GM21526 (cell line): ENCODE measurements around the gene MEIS3.

Experiments used
- ATAC-seq: cut with Tn5 transposase; IDR thresholded peaks from one replicate; pipeline ENCODE4 v1.9.1; 2021; ENCODE audit warnings: moderate library complexity; ENCODE audit not compliant: unreplicated experiment, low FRiP score

The MEIS3 gene

DNA sequence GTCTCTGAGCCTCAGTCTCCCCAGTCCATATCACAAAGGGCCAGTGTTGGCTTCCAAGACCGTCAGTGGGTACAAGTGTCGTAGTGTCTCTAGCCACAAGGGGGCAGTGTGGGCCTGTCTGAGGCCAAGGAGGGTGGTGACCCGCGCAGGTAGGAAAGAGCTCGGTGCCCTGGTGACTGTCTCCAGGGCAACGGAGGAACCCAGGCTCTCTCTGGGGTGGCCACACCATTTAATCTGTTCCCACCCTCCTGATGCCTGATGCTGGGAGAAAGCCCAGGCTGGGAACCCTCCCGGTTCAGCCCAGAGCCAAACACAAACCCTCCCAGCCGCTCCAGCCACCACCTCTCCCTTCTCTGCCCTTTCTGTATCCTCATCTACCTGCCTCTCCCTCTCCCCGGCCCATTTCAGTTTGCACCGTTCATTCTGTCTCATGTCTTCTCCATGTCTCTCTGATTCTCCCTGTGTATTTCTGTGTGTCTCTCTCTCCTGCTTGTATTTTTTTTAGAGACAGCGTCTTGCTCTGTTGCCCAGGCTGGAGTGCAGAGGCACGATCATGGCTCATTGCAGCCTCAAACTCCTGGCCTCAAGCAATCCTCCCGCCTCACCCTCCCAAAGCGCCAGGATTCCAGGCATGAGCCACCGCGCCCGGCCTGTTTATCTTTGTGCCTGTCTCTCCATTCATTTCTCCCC is 17.5 kb upstream of the MEIS3 start:
- ATAC-seq, result peak; percentile 54

DNA sequence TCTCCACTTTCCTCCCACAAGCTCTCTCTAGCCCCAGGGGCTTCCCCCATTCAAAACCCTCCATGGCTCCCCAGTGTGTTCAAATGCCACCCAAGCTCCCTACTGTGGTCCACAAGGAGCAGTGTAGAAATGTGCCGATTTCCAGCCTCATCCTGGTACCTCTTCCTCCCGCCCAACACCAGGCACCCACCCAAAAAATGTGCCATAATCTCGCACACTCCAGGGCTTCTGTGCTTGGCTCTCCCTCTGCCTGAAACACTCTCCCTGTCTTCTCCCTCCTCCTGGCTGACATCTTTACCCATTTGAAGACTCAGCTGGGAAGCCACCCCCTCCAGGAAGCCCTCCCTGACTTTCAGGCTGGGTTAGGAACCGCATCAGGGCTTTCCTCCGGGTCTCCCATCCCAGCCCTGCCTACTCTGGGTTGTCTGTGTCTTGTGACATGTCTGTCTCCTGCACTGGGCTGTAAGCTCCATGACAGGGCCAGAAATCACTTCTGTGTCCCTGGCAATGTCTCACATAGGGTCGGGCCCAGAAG is 16.6 kb upstream of the MEIS3 start:
- no peak for ATAC-seq

DNA sequence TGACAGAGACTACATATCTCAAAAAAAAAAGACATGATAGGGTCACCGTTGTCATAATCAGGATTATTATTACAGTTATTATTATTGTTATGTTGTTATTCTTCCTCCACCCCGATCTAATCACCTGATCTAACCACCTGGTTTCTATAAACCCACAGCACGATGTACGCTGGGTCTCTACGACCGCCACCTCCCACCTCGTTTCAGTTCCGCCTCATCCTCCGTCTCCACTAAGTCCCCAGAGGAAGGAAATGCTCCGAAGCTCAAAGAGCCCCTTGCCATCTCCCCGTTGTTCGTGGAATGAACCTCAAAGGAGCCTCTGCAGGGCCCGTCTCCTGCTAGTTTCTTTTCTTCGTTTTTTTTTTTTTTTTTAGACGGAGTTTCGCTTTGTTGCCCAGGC is 15.9 kb upstream of the MEIS3 start:
- ATAC-seq, result no peak

DNA sequence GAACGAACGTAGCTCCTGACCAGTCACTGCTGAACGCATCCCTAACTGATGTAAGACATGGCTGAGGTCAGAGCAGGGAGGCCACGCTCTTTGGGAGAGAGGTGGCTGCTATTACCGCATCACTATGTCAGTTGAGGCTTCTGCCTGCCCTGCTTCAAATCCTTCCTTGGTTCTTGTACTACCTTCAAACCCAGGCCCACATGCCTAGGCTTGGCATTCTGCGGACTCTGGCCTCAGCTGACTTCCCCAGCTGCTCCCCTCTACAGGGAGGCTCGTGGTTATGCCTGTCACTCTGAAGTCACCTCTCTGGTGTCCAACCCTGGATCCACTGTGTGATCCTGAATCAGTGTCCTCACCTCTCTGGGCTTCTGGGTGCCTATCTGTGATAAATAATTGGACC is 14.8 kb upstream of the MEIS3 start:
- no peak for ATAC-seq

DNA sequence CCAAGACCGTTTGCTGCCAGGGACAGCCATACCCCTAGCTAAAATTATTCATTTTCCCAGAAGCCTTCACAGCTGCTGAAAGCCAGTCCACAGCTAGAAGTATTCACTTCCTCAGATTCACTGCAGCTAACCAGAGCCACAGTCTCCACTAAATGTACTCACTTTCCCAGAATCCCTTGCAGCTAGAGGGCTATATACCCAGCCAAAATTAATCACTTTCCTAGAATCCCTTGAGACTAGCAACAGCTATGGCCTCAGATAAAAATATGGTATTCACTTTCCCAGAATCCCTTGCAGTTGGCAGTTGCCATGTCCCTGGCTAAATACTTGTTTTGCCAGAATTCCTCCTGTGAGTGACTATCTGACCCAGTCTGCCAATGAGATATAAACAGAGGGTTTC is 13.8 kb upstream of the MEIS3 start:
- ATAC-seq, result no peak

DNA sequence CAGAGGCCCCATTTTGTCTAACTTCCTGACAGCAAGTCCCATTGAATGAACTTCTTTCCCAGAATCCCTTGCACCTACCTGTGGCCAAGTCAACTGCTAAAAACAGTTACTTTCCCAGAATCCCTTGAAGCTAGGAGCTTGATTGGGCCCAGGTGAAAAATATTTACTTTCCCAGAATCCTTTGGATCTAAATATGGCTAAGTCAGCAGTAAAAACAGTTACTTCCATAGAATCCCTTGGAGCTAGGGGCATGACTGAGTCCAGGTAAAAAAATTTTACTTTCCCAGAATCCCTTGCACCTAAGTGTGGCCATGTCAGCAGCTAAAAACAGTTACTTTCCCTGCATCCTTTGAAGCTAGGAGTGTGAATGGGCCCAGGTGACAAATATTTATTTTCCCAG is 13.2 kb upstream of the MEIS3 start:
- ATAC-seq, result no peak

DNA sequence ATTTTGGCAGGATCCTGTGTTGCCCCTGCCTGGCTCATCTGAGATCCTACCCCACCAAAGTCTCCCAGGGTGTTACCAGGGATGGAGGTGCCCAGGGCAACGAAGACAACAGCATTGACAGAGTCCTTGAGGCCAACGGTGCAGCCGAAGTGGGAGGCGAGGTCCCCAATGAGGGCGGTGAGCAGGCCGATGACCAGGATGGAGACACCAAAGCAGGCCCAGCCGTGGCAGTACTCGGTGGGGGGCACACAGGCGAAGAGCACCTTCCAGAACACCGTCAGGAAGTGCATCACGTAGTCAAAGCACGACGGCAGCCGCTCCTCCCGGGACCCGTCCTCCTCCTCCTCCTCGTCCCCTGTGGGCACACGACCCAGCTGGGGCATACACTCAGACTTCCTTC is 12.8 kb upstream of the MEIS3 start:
- ATAC-seq, result no peak

DNA sequence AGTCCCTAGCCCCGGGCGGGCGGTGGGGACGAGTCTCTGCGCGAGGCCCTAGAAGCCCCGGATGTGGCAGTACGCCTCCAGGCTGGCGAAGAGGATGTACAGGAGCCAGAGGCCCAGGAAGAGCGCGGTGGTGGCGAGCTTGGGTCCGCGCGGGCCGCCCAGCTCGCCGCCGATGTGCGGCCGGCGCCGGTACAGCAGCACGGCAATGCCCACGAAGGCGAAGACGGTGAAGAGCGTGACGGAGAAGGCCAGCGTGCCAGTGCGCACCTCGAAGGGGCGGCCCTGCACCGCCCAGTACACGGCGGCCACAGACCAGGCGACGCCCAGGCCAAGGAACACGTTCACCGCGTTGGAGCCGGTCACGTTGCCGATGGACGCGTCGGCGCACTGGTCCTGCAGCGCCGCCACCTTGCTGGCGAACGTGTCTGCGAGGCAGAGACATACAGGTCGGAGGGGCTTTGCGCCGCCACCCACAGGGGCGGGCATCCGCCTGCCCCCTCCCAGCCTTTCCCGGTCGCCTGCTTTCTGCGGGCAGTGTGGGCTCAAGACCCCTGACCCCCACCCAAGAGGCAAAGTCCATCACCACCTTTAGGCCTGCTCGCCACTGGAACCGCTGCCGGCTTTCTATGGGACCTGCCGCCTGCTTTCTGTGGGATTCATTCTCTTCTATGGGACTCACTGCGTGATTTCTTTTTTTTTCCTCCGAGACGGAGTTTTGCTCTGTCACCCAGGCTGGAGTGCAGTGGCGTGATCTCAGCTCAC is 10.9 kb upstream of the MEIS3 start:
- no peak for ATAC-seq

DNA sequence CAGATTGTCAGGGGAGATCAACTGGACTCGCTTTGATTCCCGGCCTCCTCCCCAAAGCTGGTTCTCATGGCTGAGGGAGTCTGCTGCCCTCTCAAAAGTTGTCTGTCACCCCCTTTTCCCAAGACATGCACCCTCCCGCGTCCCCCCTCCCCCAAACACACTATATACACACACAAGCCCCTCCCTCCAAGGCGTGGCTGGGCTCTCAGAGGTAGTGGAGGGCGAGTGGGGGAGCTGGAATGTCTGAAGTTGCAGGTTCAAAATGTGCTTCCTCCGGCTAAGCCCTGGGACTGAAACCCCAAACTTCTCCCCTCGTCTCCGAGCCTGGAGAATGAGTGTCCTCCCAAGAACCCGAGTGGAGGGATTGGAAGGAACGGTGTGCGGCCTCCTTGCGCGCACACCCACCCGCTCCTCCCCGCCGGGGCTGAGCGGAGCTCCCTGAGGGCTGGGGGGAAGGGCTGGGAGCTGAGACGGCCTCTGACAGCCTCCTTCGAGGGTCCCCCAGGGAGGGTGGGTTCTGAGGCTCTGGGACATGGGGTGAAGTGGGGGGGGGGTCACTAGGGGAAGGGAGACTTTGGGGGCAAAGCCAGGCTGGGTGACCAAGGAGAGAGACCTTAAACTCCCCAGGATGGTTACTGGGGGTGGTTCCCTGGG is 9.9 kb upstream of the MEIS3 start:
- ATAC-seq, result no peak

DNA sequence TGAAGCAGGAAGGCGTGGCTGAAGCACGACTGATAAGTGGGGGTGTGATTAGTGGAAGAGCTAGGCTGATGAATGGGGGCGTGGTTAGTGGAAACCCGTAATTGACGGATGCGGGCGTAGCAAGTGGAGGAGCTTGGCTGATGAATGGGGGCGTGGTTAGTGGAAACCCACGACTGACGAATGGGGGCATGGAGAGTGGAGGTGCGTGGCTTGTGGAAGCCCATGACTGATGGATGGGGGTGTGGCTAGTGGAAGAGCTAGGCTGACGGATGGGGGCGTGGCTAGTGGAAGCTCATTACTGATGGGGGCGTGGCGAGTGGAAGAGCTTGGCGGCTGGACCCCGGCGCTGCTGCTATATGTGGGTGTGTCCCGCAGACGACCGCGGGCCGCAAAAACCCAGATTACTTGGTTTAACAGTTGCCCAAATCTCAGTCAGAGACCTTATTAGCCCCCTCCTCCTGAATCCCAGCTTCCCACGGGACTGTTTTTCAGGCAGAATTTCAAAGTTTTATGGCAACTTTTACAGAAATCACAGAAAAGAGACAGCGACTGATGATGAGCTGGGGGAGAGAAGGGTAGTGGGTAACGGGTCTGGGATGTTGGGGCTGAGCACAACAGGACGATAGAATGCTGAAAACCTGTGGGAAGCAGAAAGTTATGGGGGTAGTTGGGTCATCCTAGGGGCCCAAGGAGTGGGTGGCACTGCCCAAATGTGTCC is 9.0 kb upstream of the MEIS3 start:
- ATAC-seq, result no peak

DNA sequence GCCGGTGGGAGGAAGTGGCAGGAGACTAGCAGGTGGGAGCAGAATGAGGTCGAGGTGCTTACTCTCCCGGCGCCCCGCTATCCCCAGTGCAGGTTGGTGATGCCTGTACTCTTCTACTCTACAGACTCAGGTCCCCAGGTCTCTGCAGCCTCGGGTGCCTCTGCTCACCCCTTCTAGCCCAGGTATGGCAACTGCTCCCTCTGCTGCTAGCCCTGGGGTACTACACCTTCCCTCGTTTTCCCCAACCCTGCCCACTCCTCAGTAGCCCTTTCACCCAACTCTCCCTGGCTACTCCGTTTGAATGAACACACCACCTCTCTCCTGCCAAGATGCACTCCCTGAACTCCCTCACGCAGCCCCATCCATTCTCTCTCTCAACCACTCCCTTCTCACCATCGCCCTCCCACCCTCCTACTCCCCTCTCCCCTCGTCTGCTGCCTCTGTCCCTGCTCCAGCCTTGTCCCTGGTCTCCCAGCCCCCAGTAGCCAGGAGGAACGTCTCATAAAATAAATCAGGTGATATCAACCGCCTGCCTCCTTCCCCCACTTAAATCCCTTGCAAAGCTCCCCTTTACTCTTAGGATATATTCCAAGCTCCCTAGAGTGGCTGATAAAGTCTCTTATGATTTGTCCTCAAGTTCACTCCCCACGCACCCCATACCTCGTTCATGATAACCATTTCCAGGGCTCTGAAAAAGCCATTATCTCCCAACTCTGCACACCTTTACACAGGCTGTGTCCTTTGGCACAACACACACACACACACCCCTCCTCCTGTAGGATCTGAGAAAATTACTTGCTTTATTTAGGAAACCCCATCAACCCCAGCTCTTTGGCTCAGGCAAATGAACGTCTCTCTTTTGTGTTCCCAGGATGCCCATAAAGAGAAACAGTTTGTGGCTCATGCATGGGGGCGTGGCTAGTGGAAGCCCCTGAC is 8.2 kb upstream of the MEIS3 start:
- no peak for ATAC-seq

DNA sequence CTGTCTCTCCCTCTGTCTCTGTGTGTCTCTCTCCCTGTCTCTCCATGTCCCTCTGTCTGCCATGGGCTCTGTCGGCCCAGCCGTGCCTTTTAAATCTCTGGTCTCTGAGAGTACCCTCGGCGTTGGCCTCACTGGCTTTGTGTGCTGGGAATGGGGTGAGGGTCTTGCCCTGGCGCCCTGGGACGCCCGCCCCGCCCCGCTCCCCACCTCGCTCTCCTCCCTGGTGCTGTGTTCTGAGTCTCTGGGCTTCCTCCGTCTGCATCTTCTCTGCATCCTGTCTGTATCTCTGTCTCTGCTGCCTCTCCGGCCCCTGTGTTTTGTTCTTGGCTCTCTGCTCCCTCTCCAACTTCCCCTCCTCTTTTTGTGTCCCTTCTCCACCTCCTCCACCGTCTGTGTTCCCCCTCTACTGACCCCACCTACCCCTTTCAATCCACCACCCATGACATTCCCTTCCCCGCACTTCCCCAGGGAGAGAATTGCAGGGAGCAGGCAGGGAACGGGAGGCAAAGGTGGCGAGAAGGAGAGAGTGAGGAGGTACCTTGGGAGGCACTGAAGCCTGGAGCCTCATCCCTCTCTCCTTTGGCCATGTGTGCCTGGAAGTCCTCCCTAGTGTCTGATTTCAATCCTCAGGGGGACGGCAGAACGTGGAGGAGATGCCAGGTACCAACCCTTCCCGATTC is 4.0 kb upstream of the MEIS3 start:
- no peak for ATAC-seq

DNA sequence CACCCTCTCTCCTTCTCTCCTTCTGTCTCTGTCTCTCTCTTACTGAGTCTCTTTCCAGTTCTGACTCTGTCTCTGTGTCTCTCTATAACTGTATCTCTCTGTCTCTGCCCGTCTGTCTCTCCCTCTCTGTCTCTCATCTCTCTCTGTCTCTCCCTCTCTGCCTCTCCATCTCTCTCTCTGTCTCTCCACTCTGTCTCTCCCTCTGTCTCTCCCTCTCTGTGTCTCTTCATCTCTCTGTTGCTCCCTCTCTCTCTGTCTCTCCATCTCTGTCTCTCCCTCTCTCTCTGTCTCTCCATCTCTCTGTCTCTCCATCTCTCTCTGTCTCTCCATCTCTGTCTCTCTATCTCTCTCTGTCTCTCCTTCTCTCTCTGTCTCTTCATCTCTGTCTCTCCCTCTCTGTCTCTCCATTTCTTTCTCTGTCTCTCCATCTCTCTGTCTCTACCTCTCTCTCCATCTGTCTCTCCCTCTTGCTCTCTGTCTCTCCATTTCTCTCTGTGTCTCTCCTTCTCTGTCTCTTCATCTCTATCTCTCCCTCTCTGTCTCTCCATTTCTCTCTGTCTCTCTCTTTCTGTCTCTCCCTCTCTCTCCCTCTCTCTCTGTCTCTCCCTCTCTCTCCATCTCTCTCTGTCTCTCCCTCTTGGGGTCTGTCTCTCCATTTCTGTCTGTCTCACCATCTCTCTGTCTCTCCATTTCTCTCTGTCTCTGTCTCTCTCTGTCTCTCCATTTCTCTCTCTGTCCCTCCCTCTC is 3.3 kb upstream of the MEIS3 start:
- ATAC-seq, result no peak

DNA sequence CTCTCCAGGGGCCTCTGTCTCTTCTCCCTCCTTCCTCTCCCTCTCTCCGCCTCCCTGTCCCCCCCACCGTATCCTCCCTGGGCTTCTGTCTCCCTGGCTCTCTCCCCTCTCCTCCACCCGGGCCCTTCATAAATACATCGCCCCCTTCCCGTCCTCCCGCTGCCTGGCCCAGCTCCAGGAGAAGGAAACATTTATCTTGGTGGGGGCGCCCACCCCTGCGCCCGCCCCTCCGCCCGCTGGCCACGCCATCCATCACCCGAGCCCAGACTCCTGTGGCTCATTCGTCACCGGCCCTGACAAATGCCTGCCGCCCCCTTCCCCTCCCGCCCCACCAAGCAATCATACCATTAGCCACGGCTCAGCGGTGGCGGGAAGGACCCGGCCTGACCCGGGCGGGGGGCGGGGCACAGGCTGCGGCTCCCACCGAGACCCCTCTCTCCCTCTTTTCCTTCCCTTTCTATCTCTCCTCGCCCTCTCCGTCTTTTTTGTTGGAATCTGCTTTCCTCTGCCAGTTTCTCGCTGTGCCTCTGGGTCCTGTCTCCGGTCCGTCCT is 2.6 kb upstream of the MEIS3 start:
- no peak for ATAC-seq

DNA sequence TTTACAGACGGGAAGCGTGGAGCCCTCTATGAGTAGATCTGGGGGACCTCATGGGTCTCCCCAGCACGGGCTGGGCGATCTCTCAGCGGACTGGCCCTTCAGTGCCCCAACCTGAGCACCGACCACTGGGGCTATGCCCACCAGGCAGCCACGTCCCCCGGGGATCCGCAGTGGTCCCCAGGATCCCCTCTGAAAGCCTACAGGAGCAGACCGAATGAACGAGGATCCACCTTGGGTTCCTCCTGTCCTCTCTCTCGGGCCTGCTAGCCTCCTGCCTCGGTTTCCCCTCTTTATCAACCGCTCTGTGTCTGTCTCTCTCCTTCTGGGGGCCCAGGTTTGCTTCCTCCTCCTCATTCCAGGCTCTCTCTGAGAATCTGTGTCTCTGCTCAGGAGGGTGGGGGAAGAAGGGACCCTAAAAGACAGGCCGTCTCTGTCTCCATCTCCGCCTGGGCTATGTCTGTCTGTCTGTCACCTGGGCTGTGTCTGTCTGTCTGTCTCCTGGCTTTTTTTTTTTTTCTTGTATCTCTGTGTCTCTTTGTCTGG is 2.0 kb upstream of the MEIS3 start:
- no peak for ATAC-seq

DNA sequence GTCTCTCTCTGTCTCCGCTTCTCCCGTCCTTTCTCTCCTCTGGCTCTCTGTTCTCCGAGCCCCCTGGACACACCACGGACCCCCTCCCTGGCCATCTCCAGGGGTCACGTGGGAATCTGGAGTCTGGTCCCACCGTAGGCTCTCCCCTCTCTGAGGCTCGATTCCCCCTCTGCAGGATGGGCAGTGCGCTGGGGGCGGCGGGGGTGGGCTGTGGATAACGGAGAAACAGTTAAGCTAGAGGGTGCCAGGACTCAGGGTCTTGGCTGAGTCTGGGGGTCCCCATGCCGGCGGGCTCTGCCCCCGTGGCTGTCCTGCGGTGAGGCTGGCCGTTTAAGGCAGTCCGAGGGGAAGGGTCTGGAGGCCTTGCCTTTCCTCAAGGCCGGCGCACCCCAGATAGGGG is 462 bp upstream of the MEIS3 start:
- ATAC-seq, result no peak

DNA sequence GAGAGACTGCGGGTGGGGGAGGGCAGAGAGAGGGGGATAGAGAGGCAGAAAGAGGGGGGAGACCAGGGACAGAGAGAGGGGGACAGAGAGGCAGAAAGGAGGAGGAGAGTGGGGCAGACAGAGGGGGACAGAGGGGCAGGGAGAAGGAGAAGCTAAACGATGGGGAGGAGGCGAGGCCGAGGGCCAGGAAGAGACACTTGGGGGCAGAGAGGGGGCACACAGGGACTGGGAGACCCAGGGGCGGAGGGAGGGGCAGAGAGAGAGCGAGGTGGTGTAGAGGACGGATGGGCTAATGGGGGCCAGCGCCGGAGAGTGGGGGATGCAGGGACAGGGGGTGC is 666 bp downstream of the MEIS3 start:
- ATAC-seq, result no peak
